ENCODE results near the gene VHLL.
A peak's percentile ranks its signal among the peaks of the same experiment; 100 is the strongest.

Gene VHLL

GRCh38 chr1:156293098-156293434, 6.0 kb downstream of the VHLL start:
- Histone ChIP-seq H3K4me3 (ENCODE audit: insufficient read depth, low read length, poor library complexity, severe bottlenecking) (no peak overlapping the region), H3K27ac (ENCODE audit: low read depth, low read length) (no peak overlapping the region), H4K20me1 (ENCODE audit: low read depth, low read length) (no peaks in the 10 kb centered on the region)

GRCh38 chr1:156291226-156292061, 7.7 kb downstream of the VHLL start:
- Histone ChIP-seq H3K9ac (ENCODE audit: low read length) (peak overlapping the region; percentile 35; the same call in 1 of the 2 replicates), H3K4me2 (ENCODE audit: low read depth, low read length, poor library complexity, severe bottlenecking) (peak overlapping the region; percentile 47), H3K9me3 (ENCODE audit: insufficient read depth, low read length) (no peaks in the 10 kb centered on the region), H3K79me2 (ENCODE audit: insufficient read depth, low read length) (no peaks in the 10 kb centered on the region), H3K9me2 (replicated peaks; ENCODE audit: insufficient read depth, low read length) (no peaks in the 10 kb centered on the region), H3K4me3 (ENCODE audit: insufficient read depth, low read length, poor library complexity, severe bottlenecking) (peak overlapping the region; percentile 41), H3K27ac (ENCODE audit: low read depth, low read length) (no peak overlapping the region), H3F3A (ENCODE audit: insufficient read depth) (0 out of 2 replicates have a peak, but pooled peaks cover 5% of the 10 kb centered on the region), H2AFZ (ENCODE audit: low read depth, low read length, severe bottlenecking) (no peak overlapping the region), H3K27me3 (ENCODE audit: low read length) (no peaks in the 10 kb centered on the region), H3K36me3 (ENCODE audit: low read length) (peaks cover 4% of the 10 kb centered on the region; the same call in 1 of the 2 replicates), H4K20me1 (ENCODE audit: low read depth, low read length) (no peaks in the 10 kb centered on the region)
- TF ChIP-seq EZH2phosphoT487 (conservative IDR thresholded peaks at IDR 0.05; ENCODE audit: low read length) (no peak), CTCF (IDR thresholded peaks at IDR 0.05; ENCODE audit: insufficient read depth, low read length, poor library complexity, severe bottlenecking) (no peak)

More at GRCh38 chr1:156293098-156293434, 6.0 kb downstream of the VHLL start:
- 0 out of 2 replicates have a peak, but pooled peaks cover 5% of the 10 kb centered on the region for H3F3A ChIP-seq (ENCODE audit: insufficient read depth)
- no peaks in the 10 kb centered on the region for H3K27me3 ChIP-seq (ENCODE audit: low read length)
- H3K36me3 ChIP-seq (ENCODE audit: low read length), result peaks cover 4% of the 10 kb centered on the region; the same call in 1 of the 2 replicates
- no peaks in the 10 kb centered on the region for H3K9me3 ChIP-seq (ENCODE audit: insufficient read depth, low read length)
- no peak overlapping the region for H2AFZ ChIP-seq (ENCODE audit: low read depth, low read length, severe bottlenecking)
- no peak overlapping the region for H3K4me2 ChIP-seq (ENCODE audit: low read depth, low read length, poor library complexity, severe bottlenecking)
- no peaks in the 10 kb centered on the region for H3K9me2 ChIP-seq (replicated peaks; ENCODE audit: insufficient read depth, low read length)
- TF ChIP-seq EZH2phosphoT487 (conservative IDR thresholded peaks at IDR 0.05; ENCODE audit: low read length), result no peak
- TF ChIP-seq CTCF (IDR thresholded peaks at IDR 0.05; ENCODE audit: insufficient read depth, low read length, poor library complexity, severe bottlenecking), result no peak
- no peak overlapping the region for H3K9ac ChIP-seq (ENCODE audit: low read length)
- no peaks in the 10 kb centered on the region for H3K79me2 ChIP-seq (ENCODE audit: insufficient read depth, low read length)

- no peaks in the 10 kb centered on the region for H3K9me3 ChIP-seq (ENCODE audit: insufficient read depth, low read length)
Measured at GRCh38 chr1:156289857-156290256, 9.2 kb downstream of the VHLL start.

More at GRCh38 chr1:156289857-156290256, 9.2 kb downstream of the VHLL start:
- Histone ChIP-seq H3K36me3 (ENCODE audit: low read length) (peaks cover 4% of the 10 kb centered on the region; the same call in 1 of the 2 replicates), H4K20me1 (ENCODE audit: low read depth, low read length) (no peaks in the 10 kb centered on the region), H3K9ac (ENCODE audit: low read length) (no peak overlapping the region), H3K27me3 (ENCODE audit: low read length) (no peaks in the 10 kb centered on the region), H3K79me2 (ENCODE audit: insufficient read depth, low read length) (no peaks in the 10 kb centered on the region), H3K4me3 (ENCODE audit: insufficient read depth, low read length, poor library complexity, severe bottlenecking) (no peak overlapping the region), H3K4me2 (ENCODE audit: low read depth, low read length, poor library complexity, severe bottlenecking) (no peak overlapping the region), H2AFZ (ENCODE audit: low read depth, low read length, severe bottlenecking) (no peak overlapping the region), H3F3A (ENCODE audit: insufficient read depth) (0 out of 2 replicates have a peak, but pooled peaks cover 5% of the 10 kb centered on the region), H3K27ac (ENCODE audit: low read depth, low read length) (no peak overlapping the region), H3K9me2 (replicated peaks; ENCODE audit: insufficient read depth, low read length) (no peaks in the 10 kb centered on the region)
- TF ChIP-seq EZH2phosphoT487 (conservative IDR thresholded peaks at IDR 0.05; ENCODE audit: low read length), result no peak
- no peak for TF ChIP-seq CTCF (IDR thresholded peaks at IDR 0.05; ENCODE audit: insufficient read depth, low read length, poor library complexity, severe bottlenecking)

All from SU-DHL-6 (cell line).